Testis (tissue), 2 donors: ENCODE data around the gene TNS3.

Experiments
- POLR2A ChIP-seq: fragments of 450-650 bp; IDR thresholded peaks from one replicate; pipeline ENCODE4 v1.6.1; 2017; ENCODE audit warnings: antibody characterized with exemption, mild to moderate bottlenecking, moderate library complexity
- TF ChIP-seq, protein P1 (sequence below), 3 experiments: fragments of 450-650 bp in 2 of 3; fragments of 200-600 bp in 1 of 3; sonication (generic) in 1 of 3; IDR thresholded peaks; one replicate each; pipeline ENCODE4 v1.5.1; 2016 to 2019; ENCODE audit warnings: antibody characterized with exemption in 3 of 3, mild to moderate bottlenecking in 2 of 3, moderate library complexity in 1 of 3

DNA sequence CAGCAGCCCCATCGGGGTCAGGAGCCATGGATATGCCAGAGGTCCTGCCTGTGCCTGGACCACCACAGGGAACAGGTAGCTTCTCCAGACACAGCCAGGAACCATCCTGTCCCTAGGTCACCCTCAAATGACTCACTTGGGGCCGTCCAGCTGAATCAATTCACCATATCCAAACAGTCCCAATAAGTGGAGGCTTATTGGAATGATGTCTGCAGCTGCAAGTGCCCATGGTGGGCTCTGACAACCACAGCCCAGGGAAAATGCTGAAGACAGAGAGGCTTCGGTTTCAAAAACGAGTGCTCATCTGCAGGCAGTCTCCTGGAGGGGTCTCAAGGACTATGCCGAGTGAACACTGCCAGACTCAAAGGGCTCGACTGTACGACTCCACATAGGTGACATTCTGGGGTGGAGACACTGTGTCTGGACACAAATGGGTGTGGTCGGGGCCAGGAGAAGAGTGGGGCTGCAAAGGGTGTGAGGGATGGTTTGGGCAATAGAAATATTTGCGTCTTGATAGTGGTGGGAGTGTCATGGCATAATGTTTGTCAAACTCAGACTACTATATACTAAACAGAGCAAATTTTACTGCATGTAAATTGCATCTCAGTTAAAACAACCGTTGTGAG lies 204.8 kb downstream of the TNS3 start:
- TF ChIP-seq, protein P1, sequence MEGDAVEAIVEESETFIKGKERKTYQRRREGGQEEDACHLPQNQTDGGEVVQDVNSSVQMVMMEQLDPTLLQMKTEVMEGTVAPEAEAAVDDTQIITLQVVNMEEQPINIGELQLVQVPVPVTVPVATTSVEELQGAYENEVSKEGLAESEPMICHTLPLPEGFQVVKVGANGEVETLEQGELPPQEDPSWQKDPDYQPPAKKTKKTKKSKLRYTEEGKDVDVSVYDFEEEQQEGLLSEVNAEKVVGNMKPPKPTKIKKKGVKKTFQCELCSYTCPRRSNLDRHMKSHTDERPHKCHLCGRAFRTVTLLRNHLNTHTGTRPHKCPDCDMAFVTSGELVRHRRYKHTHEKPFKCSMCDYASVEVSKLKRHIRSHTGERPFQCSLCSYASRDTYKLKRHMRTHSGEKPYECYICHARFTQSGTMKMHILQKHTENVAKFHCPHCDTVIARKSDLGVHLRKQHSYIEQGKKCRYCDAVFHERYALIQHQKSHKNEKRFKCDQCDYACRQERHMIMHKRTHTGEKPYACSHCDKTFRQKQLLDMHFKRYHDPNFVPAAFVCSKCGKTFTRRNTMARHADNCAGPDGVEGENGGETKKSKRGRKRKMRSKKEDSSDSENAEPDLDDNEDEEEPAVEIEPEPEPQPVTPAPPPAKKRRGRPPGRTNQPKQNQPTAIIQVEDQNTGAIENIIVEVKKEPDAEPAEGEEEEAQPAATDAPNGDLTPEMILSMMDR (IDR thresholded peaks at IDR 0.05): no peak
- TF ChIP-seq POLR2A: no peak
